GM10847 (cell line): ENCODE measurements around the gene PLD1.

Source experiments
- POLR2A ChIP-seq: IDR thresholded peaks from 2 replicates; pipeline ENCODE4 v1.6.1; 2011; ENCODE audit not compliant: insufficient read length; ENCODE audit errors: extremely low read depth

PLD1 gene

GRCh38 chr3:171827836-171828458 is 17.7 kb upstream of the PLD1 start:
- TF ChIP-seq POLR2A = no peak

- TF ChIP-seq POLR2A = no peak
Observed at GRCh38 chr3:171827385-171827784, 17.1 kb upstream of the PLD1 start.

- no peak for TF ChIP-seq POLR2A
Observed at GRCh38 chr3:171825222-171825828, 15.0 kb upstream of the PLD1 start.

GRCh38 chr3:171824824-171825221 is 14.5 kb upstream of the PLD1 start:
- no peak for TF ChIP-seq POLR2A

GRCh38 chr3:171824116-171824515 is 13.8 kb upstream of the PLD1 start:
- no peak for TF ChIP-seq POLR2A

GRCh38 chr3:171822431-171823106 is 12.3 kb upstream of the PLD1 start:
- TF ChIP-seq POLR2A = no peak

- no peak for TF ChIP-seq POLR2A
Observed at GRCh38 chr3:171821778-171822358, 11.6 kb upstream of the PLD1 start.

- TF ChIP-seq POLR2A = no peak
Observed at GRCh38 chr3:171821044-171821443, 10.8 kb upstream of the PLD1 start.

- TF ChIP-seq POLR2A = no peak
Observed at GRCh38 chr3:171817074-171817800, 7.0 kb upstream of the PLD1 start.

- TF ChIP-seq POLR2A = no peak
Observed at GRCh38 chr3:171815973-171816595, 5.8 kb upstream of the PLD1 start.

GRCh38 chr3:171813897-171814460 is 3.7 kb upstream of the PLD1 start:
- TF ChIP-seq POLR2A = no peak

- TF ChIP-seq POLR2A = no peak
Observed at GRCh38 chr3:171813278-171813896, 3.1 kb upstream of the PLD1 start.

- no peak for TF ChIP-seq POLR2A
Observed at GRCh38 chr3:171812811-171813210, 2.5 kb upstream of the PLD1 start.

- TF ChIP-seq POLR2A = no peak
Observed at GRCh38 chr3:171811913-171812335, 1.6 kb upstream of the PLD1 start.
